OCI-LY7 (cell line): ENCODE data around the gene HTN3. TPM values are rescaled to one million over a fixed set of nuclear protein-coding genes. Genes with fewer than 3 reads are reported as not detected.
"Not testable (repeated sequence)": the region's sequence is repeated elsewhere in the genome, so short reads cannot be mapped to it uniquely, and the experiment has no call there.

Experiments used
- Bru-seq: library from RNA; stranded (reverse); fragments of 400-500 nt; gene quantifications from one replicate; lab custom pipeline; 2021; lab: Mats Ljungman, UMichigan
- BruChase-seq, 2 experiments: library from RNA; stranded (reverse); fragments of 400-500 nt; gene quantifications; one replicate each; lab custom pipeline; 2021; lab: Mats Ljungman, UMichigan
- BruUV-seq: library from RNA; stranded (reverse); fragments of 400-500 nt; replicated peaks from 2 replicates; lab custom pipeline; 2021; lab: Mats Ljungman, UMichigan
- CTCF ChIA-PET: fragments of 300-600 bp; sonication (Branson Sonifier 250); formaldehyde crosslinking; loops from one replicate; lab custom pipeline; 2022; ENCODE audit warnings: antibody characterized with exemption; ENCODE audit not compliant: unreplicated experiment; lab: Charles Lee
- POLR2A ChIA-PET: fragments of 300-600 bp; sonication (Branson Sonifier 250); formaldehyde crosslinking; loops from one replicate; lab custom pipeline; 2022; ENCODE audit warnings: antibody characterized with exemption; lab: Charles Lee
- DNase-seq: peaks from one replicate; pipeline ENCODE4 v3.0.0-alpha.2; 2015; ENCODE audit warnings: low spot score
- H2AFZ ChIP-seq: fragments of 200-600 bp; sonication (generic), shearing (Covaris generic); 2 replicates; pipeline ENCODE4 v1.6.1; 2014; ENCODE audit warnings: mild to moderate bottlenecking, antibody characterized with exemption, low read length, moderate library complexity
- H3K27ac ChIP-seq: fragments of 200-600 bp; sonication (generic); 2 replicates; pipeline ENCODE4 v1.5.1; 2014; ENCODE audit warnings: mixed run types, low read depth, mild to moderate bottlenecking, moderate library complexity, low read length, inconsistent platforms; ENCODE audit not compliant: poor library complexity, severe bottlenecking
- H3K36me3 ChIP-seq: fragments of 200-600 bp; sonication (generic); 2 replicates; pipeline ENCODE4 v1.6.1; 2014; ENCODE audit warnings: mild to moderate bottlenecking, antibody characterized with exemption, low read length, moderate library complexity, mixed read lengths; ENCODE audit not compliant: insufficient read depth
- H3K4me1 ChIP-seq: fragments of 200-600 bp; sonication (generic); 2 replicates; pipeline ENCODE4 v1.5.1; 2014; ENCODE audit warnings: mild to moderate bottlenecking, low read length; ENCODE audit not compliant: insufficient read depth, poor library complexity, severe bottlenecking
- H3K4me2 ChIP-seq: fragments of 200-600 bp; sonication (generic); 2 replicates; pipeline ENCODE4 v1.6.1; 2014; ENCODE audit warnings: mild to moderate bottlenecking, low read length
- H3K4me3 ChIP-seq: fragments of 200-600 bp; sonication (generic); 2 replicates; pipeline ENCODE4 v1.5.1; 2014; ENCODE audit warnings: mild to moderate bottlenecking, low read depth, low read length; ENCODE audit not compliant: poor library complexity, severe bottlenecking
- H3K79me2 ChIP-seq: fragments of 200-600 bp; sonication (generic); 2 replicates; pipeline ENCODE4 v1.6.1; 2016; ENCODE audit warnings: low read depth, mild to moderate bottlenecking, low read length, moderate library complexity, mixed read lengths; ENCODE audit not compliant: insufficient read depth
- H3K9me2 ChIP-seq: fragments of 200-600 bp; sonication (generic); 2 replicates; pipeline ENCODE4 v1.6.1; 2016; ENCODE audit warnings: mild to moderate bottlenecking, low read length, mixed read lengths; ENCODE audit not compliant: insufficient read depth
- H3K9me3 ChIP-seq: fragments of 200-600 bp; sonication (generic); 2 replicates; pipeline ENCODE4 v1.6.1; 2014; ENCODE audit warnings: mild to moderate bottlenecking, mixed run types, low read length, mixed read lengths
- H4K20me1 ChIP-seq: fragments of 200-600 bp; sonication (generic); 2 replicates; pipeline ENCODE4 v1.6.1; 2014; ENCODE audit warnings: mild to moderate bottlenecking, antibody characterized with exemption, low read length, moderate library complexity, mixed read lengths; ENCODE audit not compliant: insufficient read depth
- CTCF ChIP-seq: fragments of 200-600 bp; sonication (generic); conservative IDR thresholded peaks from 2 replicates; pipeline ENCODE4 v1.5.1; 2014; ENCODE audit warnings: mild to moderate bottlenecking, antibody characterized with exemption, low read length, moderate library complexity, mixed read lengths
- EZH2phosphoT487 ChIP-seq: fragments of 200-600 bp; sonication (generic); IDR thresholded peaks from 2 replicates; pipeline ENCODE4 v1.6.1; 2018; ENCODE audit warnings: low read depth, borderline replicate concordance, mild to moderate bottlenecking, mixed run types, antibody characterized with exemption, low read length, moderate library complexity, mixed read lengths
- intact Hi-C: fragments of 100-400 bp; cut with micrococcal nuclease; formaldehyde crosslinking; loops from one replicate; pipeline ENCODE4 v1.10.0; 2022; ENCODE audit not compliant: unreplicated experiment
- long read RNA-seq: library from polyadenylated mRNA; stranded (forward); transcript quantifications from one replicate; pipeline ENCODE4 v2.0.0, GENCODE V29; 2022
- total RNA-seq, 2 experiments: library from RNA; depleted of rRNA in 1 of 2; stranded (reverse); fragments of >200 nt in 1 of 2; shearing (Covaris generic) in 1 of 2; gene quantifications; 2 replicates each; pipeline ENCODE4 v1.2.3, GENCODE V29; 2014 to 2022

The HTN3 gene
- total RNA-seq (2014; rRNA removed; shearing (Covaris generic)), result not detected in 2 replicates
- not detected in 2 replicates for total RNA-seq (2022)
- not detected for Bru-seq, nascent RNA
- BruChase-seq, experiment 1, labeled RNA remaining after a 6-hour chase, result not detected
- not detected for BruChase-seq, experiment 2, labeled RNA remaining after a 2-hour chase
- long read RNA-seq, result 0 reads

GRCh38 chr4:70028159-70028558 is at the start of gene HTN3:
HTN3 (plus strand) TSS chr4:70028459; CDS start chr4:70030741, 2,282 bp downstream.
- H3K27ac ChIP-seq, H2AFZ ChIP-seq, H3K9me3 ChIP-seq, POLR2A ChIA-PET, H3K4me2 ChIP-seq, DNase-seq, H3K4me1 ChIP-seq, H3K79me2 ChIP-seq, CTCF ChIA-PET, H3K4me3 ChIP-seq, intact Hi-C loops, H3K9me2 ChIP-seq, BruUV-seq, H3K36me3 ChIP-seq, H4K20me1 ChIP-seq: not testable (repeated sequence)

GRCh38 chr4:69984030-69984443 is 44.2 kb upstream of the HTN3 start:
- BruUV-seq, result no TSS peak
- ChIA-PET POLR2A (no interaction called here), CTCF (no interaction called here)
- no peak overlapping the region for H3K4me3 ChIP-seq
- TF ChIP-seq CTCF (no peak), EZH2phosphoT487 (no peak)
- H3K4me1 ChIP-seq, result no peaks in the 10 kb centered on the region
- intact Hi-C loops, result no loop called here
- H3K27ac ChIP-seq, result no peak overlapping the region
- no peaks in the 10 kb centered on the region for H3K9me3 ChIP-seq
- DNase-seq, result no peak
- no peaks in the 10 kb centered on the region for H3K9me2 ChIP-seq
- H3K4me2 ChIP-seq, result no peak overlapping the region
- H3K79me2 ChIP-seq, result no peaks in the 10 kb centered on the region
- no peaks in the 10 kb centered on the region for H4K20me1 ChIP-seq
- no peak overlapping the region for H2AFZ ChIP-seq
- H3K36me3 ChIP-seq, result no peaks in the 10 kb centered on the region

GRCh38 chr4:69986663-69987062 is 41.6 kb upstream of the HTN3 start:
- no peaks in the 10 kb centered on the region for H3K4me1 ChIP-seq
- H3K27ac ChIP-seq, result no peak overlapping the region
- intact Hi-C loops, result no loop called here
- POLR2A ChIA-PET, result interaction anchor here (0.6 kb wide), 1 partner anchor 28 kb away, joined by 3 read pairs; no protein-coding TSS in a partner anchor
- H3K4me2 ChIP-seq, result no peak overlapping the region
- no peaks in the 10 kb centered on the region for H4K20me1 ChIP-seq
- H2AFZ ChIP-seq, result no peak overlapping the region
- no peaks in the 10 kb centered on the region for H3K9me2 ChIP-seq
- no peak for DNase-seq
- TF ChIP-seq EZH2phosphoT487 (no peak), CTCF (no peak)
- CTCF ChIA-PET, result no interaction called here
- no peaks in the 10 kb centered on the region for H3K79me2 ChIP-seq
- BruUV-seq, result no TSS peak
- H3K36me3 ChIP-seq, result no peaks in the 10 kb centered on the region
- H3K4me3 ChIP-seq, result no peak overlapping the region
- H3K9me3 ChIP-seq, result no peaks in the 10 kb centered on the region
